HG03066 (cell line): ENCODE data around the gene EPS8.

Experiments used
- ATAC-seq: cut with Tn5 transposase; IDR thresholded peaks from one replicate; pipeline ENCODE4 v1.9.1; 2021; ENCODE audit warnings: low read depth; ENCODE audit not compliant: unreplicated experiment

EPS8 gene

DNA sequence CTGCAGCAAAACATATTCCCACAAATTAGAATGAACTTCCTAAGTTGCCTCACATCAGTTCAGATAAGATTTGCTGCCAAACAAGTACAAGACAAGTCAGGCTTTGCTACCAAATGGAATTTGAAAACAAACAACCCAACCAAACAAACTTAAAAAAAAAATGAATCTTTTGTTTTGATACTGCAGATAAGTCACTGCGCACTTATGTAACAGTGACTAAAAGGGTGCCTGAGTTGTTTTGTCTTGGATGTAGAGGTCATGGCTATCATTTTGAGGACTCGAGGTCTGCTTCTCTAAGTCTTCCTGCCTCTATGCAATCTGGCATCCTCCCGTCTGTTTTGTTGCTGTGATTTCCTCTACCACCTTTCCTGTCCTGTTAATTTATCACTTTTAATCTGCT is 11.1 kb upstream of the EPS8 start:
- no peak for ATAC-seq

DNA sequence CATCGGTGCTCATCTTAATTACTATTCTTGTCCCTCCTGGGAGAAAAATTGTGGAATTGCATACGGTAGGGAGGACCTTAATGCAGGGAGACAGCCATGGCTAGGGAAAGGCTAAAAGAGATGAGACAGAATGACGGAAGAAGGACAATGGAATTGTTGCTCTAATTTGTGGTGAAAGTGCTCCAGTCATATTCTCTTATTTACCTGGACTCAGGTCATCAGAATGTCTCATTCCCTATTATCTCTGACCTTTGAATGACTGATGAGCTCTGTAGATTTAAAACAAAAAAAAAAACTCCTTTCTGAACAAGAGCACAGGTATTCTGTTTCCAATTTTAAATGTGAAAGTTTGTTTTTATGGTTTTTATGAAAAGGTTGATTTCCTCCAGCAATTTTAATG is 8.6 kb upstream of the EPS8 start:
- no peak for ATAC-seq

DNA sequence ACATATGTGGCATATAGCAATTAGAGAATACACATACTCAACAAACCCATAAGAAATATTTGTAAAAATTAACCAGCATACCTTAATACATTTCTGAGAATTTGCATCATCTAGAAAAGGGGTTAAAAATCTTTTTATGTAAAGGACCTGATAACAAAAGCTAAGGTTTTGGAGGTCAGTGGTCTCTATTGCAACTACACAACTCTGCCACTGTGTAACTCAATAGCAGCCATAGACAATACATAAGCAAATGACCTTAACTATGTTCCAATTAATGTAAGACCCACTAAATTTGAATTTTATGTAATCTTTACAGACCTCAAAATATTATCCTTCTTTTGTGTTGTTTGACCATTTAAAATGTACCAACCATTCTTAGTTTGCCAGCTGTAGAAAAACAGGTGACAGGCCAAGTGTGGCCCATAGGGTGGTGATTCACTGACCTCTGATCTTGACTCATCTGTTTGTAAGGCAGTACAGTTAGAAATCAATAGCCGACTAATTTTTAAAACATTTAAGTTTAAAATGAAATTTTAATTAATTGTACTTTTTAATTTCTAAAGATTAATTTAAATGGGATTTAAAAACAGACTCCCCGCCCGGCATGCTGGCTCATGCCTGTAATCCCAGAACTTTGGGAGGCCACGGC is 7.4 kb upstream of the EPS8 start:
- ATAC-seq, result no peak

DNA sequence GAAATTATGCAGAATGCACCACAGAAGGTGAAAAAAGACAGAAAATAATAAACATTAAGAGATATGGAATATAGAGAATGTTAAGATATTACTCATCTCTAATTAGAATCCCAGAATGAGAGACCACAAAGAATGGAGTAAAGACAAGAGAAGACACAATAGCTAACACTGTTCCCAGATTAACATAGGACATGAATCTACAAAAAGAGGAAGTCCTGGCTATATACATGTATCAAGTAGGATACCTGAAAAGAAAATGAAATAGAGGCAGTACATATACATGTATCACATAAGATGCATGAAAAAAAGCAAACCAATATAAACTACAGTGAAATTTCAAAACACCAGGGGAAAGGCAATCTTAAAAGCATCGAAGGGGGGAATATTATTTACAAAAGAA is 5.6 kb upstream of the EPS8 start:
- no peak for ATAC-seq

DNA sequence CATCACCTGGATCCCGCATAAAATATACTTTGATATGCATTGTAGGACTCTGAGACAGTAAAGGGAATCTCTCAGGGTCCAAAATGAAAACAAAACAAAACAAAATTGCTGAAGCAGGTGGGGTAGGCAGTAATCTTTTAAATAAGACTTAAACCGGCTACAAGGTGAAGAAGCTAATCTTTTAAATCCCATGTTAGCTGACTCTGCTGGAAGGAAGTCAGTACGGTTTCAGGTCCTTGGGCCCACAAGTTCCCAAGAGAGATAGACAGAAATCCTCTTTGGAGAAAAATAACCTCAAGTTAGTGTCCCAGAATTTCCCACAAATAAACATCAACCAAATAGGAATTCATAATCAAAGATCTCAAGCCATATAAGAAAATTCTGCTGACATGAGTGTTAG is 5.0 kb upstream of the EPS8 start:
- ATAC-seq, result no peak

DNA sequence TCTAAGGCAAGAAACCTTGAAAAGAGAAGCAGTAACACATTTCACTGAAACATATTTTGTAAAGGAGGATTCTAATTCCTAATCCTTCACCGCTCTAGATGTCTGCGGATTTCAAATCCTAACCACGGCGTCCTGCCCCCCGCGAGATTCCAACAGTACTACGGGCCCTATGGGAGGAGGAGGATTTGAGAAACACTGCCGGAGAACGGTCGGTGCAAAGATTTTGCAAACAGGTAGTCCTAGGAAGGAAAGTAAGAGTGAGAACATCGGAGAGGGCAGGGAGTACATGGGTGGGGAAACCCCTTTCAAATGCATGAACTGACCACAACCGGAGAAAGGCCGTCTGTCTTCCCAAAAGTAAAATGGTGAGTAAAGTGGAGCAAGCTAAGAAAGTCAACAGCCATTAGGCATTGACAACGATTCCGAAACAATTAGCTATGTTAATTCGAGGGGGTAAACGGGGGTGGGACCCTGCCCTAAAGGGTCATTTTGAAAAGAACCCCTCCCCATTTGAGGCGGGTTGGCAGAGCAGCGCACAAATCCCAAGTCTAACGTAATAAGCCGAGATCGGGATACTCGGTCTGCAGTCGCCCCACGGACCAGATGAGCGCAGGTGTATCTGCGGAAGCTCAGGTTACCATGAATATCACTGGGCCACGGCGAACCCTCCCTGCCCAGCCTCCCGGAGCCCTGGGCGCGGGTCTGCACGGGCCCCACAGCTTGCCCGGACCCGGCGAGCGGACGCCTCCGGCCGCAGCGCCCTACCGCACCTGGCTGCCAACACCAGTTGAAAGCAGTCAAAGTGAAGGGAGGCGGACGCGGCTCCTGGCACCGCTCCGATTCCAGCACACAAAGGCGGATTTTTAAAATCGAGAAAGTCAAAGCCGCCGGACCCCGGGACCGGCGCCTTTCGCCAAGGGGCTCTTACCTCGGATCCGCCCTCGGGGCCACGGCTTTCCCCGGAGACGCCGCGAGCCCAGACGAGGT is 662 bp downstream of the EPS8 start:
- ATAC-seq, result peak; percentile 27

DNA sequence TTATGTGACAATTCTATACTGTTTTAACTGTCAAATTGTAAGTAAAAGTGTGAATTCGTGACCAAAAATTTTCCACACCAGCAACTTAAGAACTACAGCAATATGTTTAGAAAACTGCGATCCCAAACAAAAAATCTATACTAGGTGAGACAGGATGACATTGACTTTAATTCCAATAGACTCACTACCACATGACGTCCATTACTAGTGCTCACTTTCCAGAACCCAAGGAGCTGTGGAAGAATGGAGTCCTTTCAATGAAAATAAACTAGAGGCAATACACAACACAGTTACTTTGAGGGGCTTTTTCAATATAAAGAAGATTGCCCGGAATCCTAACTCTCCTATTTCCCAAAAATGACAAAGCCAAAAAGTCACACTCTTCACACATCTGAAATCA is 1.4 kb downstream of the EPS8 start:
- no peak for ATAC-seq

DNA sequence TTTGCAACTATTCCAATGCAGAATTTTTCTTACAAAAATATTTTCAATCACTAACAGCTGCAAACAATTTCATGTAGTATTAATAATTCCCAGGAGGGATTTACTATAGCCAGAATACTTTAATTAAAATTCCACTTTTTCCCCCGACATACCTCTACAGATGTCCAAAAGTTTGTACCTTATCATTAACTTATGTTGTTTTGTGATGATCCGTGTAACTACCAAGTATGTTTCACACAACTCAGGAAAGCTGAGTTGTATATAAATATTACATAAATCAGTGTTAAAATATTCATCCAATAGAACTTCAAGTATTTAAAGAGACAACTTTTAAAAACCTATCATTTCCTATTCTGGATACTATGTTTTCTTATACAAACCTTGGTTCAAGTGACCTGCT is 2.4 kb downstream of the EPS8 start:
- ATAC-seq, result no peak

DNA sequence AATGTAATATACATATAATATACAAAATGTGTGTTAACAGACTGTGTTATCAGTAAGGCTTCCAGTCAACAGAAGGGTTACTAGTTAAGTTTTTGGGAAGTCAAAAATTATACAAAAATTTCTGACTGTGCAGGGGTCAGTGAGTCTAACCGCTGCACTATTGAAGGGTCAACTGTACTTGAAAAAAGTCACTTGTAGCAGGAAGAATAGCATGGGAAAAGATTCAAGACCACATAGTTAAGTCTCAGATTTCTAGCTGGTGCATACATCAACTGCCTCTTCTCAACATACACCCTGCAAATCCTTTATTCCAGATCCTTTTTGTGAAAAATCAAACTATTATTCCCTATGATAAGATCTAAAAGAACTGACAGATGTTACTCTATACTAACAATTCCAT is 5.9 kb downstream of the EPS8 start:
- ATAC-seq, result no peak

DNA sequence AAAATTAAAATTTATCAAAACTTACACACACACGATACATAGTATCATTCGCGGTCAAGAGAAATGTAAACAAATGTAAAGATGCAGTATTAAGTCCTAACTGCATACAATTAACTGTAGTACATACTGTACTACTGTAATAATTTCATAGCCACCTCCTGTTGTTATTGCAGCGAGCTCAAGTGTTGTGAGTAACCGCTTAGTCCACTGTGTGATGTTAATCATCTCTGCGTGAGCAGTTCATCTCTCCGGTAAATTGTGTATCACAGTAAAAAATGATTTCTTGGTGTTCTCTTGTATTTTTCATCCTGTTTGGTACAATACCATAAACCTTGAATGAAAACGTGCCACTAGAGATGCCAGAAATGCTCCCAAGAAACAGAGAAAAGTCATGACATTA is 6.5 kb downstream of the EPS8 start:
- no peak for ATAC-seq

DNA sequence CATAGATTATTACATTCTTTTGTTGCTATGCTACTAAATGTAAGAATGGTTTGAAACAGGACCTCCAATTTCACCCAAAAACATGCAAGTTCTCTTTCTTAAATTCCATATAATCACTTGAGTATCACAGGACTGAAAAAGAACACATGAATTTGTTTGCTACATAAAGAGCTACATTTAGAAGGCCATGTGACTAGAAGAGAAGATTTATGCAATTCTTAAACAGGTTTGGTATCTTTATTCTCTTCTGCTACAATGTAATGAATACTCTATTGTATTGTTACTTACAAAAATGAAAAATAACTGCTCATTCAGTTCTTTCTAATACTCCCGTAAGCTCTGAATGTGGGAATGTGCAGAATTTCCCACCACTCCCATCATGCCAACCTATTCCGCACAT is 9.3 kb downstream of the EPS8 start:
- ATAC-seq, result no peak

DNA sequence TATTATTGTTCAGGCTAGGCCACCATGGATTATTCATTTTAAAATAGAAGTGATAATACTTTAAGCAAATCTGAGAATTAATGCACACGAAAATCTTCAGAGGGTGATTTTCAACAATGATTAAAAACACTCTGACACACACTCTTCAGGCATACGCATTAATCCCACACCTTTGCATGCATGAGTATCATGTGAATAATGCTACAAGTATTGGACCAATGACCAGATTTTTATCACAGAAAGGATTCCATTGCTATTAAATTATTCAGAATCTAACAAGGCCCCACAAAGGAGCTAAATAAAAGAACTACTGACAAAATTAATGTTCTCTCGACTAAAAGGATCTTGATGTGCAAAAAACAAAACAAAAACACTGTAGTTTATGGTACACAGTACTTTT is 11.1 kb downstream of the EPS8 start:
- ATAC-seq, result no peak

DNA sequence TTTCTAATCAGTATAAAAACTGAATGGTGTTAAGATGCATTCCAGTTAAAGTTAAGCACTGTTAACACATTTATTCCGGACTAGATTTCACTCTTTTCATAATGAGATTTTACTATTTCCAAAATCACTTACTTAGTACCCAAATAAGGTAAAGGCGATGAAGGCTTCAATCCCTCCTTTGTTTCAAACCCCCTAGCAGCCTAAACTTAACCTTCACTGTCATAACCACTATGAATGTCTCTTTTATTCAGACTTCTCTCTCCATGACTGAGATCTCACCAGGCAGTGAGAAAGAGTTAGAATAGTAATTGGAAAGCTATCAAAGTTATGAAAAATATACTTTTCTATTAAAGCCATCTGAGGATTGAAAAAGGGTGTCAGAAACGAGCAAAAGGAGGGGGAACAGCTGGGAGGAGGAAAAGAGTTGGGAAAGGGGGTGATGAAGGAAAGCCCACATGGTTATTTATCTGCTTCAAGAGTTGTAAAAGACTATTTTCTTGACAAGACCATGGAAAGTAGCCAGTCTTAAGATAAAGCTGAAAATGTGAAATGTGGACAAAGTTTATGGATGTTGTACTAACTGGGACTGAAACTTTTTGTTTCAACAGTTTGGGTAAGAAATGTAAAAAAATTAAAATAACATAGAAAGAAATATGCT is 11.7 kb downstream of the EPS8 start:
- ATAC-seq, result no peak

DNA sequence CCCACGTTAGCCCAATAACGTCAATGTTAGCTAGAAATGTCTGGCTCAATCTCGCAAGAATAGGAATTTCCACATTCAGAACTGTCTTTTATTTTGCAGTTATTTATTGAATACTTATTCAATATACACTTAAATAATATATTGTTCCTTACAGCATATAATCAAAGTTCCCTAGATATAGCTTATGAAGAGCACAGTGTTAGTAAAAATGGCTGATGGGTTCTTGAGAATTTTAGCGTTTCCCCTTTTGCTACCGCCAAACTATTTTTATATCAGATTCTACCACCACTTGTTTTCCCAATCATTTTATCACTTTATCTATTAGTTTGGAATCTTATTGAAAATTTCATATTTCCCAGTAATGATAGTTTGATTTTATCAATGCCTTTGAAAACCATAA is 12.7 kb downstream of the EPS8 start:
- ATAC-seq, result no peak

DNA sequence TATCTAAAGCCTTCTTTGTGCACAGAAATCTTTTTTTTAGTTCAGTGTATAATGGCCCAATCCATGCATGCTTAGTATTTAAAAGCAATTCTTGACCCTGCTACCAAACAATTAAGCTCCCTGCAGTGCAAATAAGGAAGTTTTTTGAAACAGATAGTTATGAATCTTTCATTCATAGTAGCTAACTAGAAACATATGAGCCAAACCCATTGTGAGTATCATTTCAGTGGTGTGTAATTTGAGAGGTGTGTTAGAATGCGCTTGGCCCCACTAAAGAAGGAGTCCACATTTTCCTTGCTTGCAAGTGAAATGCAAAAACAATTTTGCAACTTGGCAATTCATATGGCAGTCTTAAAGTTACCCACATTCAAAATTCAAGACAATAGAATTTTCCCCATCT is 14.4 kb downstream of the EPS8 start:
- ATAC-seq, result no peak

DNA sequence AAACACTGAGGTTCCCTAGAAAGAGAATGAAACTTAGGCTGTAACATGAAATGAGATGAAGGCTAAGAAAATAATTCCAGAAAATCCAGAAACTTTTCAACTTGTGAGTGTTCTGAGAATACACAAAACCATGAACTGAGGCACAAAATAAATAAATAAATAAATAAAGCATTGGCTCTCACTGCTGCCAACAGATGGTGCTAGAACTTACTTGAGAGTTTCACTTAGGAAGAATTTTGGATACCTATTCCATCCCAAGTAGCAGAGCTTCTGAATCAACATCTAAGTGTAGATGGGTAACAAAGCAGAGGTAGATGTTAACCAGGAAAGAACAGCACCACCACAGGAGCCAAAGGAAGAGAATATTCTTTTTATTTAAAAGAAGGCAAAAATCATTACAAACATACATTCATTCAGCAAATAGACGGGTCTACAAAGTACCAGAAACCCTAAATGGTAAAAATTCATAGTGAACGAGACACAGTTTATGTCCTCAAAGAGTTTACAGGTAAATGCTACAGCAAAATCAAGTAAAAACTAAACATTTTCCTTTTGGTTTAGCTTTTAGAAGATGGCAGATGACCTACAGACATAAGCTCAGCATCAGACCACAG is 16.7 kb downstream of the EPS8 start:
- no peak for ATAC-seq

DNA sequence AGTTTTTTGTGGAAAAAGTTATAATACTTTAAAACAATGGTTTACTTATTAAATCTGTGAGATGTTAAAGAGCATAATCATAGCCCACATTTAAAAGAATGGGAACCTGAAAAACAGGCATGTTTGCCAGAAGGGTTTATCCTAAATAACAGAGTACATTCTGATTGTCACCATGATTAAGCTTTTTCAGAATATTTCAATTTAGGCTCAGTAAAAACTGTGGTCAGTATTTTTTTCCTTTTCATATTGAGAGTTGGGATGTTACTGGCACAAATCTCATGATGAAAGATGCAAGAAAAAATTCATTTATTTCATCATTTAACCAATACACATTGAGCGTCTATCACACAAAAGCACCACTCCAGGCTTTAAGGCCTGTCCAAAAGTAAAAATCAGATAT is 18.6 kb downstream of the EPS8 start:
- no peak for ATAC-seq

DNA sequence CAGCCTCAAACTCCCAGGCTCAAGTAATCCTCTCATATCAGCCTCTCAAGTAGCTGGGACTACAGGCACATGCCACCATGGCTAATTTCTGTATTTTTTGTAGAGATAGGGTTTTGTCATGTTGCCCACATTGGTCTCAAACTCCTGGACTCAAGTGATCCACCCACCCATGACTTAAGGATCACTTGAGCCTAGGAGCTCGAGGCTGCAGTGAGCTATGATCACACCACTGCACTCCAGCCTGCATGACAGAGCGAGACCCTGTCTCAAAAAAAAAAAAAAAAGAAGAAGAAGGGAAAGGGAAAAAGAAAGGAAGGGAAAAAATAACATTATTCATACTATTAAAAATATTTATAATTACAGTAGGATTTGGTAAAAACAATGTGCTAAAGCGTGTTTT is 19.2 kb downstream of the EPS8 start:
- no peak for ATAC-seq

DNA sequence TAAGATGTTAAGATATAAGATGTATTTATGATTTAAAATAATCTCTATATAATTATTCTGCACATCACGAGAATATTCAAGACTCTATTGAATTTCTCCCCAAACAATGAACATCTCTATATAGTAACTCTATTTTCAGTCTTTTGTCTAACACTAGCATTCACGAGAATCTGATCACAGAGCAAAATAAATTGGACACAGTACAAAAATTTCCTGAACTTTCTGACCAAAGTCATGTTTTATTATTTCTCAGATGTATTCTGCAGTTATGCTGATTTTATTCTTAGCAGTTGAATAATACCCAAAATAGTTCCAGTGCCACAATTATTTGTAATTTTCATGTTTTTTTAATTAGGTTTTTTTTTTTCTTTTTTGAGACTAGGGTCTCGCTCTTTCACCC is 19.6 kb downstream of the EPS8 start:
- no peak for ATAC-seq

DNA sequence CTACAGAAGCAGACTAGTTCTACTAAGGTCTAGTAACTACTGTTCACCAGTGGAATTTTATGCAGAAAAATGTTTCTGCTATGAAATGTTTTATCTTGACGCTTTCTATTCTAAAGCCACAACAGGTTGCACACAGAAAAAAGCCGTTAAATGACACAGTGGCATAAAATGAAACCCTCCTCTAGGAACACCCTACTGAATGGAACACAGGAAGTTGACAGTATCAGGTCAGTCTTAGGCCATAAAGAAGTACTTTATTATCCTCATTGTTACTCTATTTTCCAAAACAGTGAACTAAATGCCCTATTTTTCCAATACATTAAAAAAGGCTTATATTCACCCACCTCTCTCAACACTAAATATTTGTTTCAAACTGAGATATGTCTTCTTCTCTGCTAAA is 21.9 kb downstream of the EPS8 start:
- ATAC-seq, result no peak

DNA sequence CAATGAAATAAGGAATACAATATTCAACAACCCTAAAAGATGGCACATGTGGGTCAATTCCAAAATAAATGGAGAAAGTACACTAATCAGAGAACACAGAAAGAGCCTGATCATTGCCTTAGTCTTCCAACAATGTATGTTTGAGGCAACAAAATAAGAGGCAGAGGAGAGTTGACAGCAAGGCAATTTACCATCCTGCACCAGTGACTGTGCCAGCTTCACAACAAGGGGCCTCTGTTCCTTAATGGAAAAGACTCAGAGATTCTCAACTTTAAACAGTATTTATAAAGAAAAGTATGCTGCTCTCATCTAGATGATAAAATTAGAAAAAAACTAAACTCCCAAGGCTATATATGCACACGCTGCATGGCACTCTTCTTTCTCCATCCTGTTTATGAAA is 25.9 kb downstream of the EPS8 start:
- ATAC-seq, result no peak
